Measurements from ENCODE around the gene PHF24. TPM values are rescaled to one million over a fixed set of nuclear protein-coding genes. Genes with fewer than 3 reads are reported as not detected.

Gene PHF24
- total RNA-seq, 2 experiments from 2014 or later = not detected

- H3K9me3 Mint-ChIP-seq (ENCODE audit: insufficient read depth) = no peaks in the 10 kb centered on the region
Measured at GRCh38 chr9:34984049-34984448, 26.0 kb downstream of the PHF24 start.

GRCh38 chr9:34985311-34985899 lies 27.3 kb downstream of the PHF24 start:
- ATAC-seq = no peak

More at GRCh38 chr9:34984049-34984448, 26.0 kb downstream of the PHF24 start:
- ChIA-PET CTCF (interaction anchor here (0.8 to 6.5 kb wide), 18 partner anchors 11 to 364 kb away, joined by 3 to 116 read pairs (median 4); partner anchors contain the start of genes DCTN3, PIGO and STOML2), POLR2A (interaction anchor here (1.1 kb wide), 1 partner anchor 88 kb away, joined by 3 read pairs; the partner anchor contains the start of gene VCP)
- Mint-ChIP-seq H3K36me3 (ENCODE audit: low read depth) (no peaks in the 10 kb centered on the region), H3K4me1 (ENCODE audit: low read depth) (peaks cover 70% of the 10 kb centered on the region), H3K27me3 (ENCODE audit: low read depth) (no peaks in the 10 kb centered on the region), H3K27ac (no peak overlapping the region), H3K4me3 (no peak overlapping the region)
- DNase-seq (peak; percentile 58), ATAC-seq (no peak)

DNA sequence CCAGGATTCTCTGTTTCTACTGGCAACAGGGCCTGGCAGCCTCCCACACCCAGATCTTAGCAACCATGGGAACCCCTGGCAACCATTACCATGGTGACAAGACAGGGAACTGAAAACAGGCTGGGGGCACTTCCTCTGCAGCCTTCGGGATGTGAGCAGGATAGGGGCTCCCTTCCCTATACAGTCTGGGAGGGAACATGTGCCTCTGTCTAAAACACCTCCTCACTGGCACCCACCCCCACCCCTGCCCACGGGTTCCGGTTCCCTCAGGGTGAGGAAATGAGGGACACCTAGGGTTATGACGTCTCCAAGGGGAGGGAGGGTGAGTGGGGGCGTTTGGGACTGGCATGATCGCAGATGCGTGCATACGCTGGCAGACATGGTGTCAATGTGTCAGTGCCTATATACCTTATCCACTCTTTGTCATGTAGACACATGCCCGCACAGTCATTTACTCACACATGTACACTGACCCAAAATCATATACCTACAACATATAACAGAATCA lies 28.5 kb downstream of the PHF24 start:
- DNase-seq (peak; percentile 57), ATAC-seq (no peak)
- ChIA-PET POLR2A (interaction anchor here (0.9 kb wide), 1 partner anchor 86 kb away, joined by 3 read pairs; the partner anchor contains the start of gene VCP), CTCF (interaction anchor here (1.1 to 6.5 kb wide), 2 partner anchors 65 to 87 kb away, joined by 3 to 116 read pairs; no protein-coding TSS in a partner anchor)
- Mint-ChIP-seq H3K27ac (peak overlapping the region; percentile 5), H3K36me3 (ENCODE audit: low read depth) (no peaks in the 10 kb centered on the region), H3K9me3 (ENCODE audit: insufficient read depth) (no peaks in the 10 kb centered on the region), H3K4me1 (ENCODE audit: low read depth) (peaks cover 76% of the 10 kb centered on the region), H3K27me3 (ENCODE audit: low read depth) (no peaks in the 10 kb centered on the region), H3K4me3 (no peak overlapping the region)

More at GRCh38 chr9:34985311-34985899, 27.3 kb downstream of the PHF24 start:
- no peak overlapping the region for H3K4me3 Mint-ChIP-seq
- H3K27ac Mint-ChIP-seq = peak overlapping the region; percentile 0
- peak; percentile 77 for DNase-seq
- no peaks in the 10 kb centered on the region for H3K36me3 Mint-ChIP-seq (ENCODE audit: low read depth)
- ChIA-PET CTCF (interaction anchor here (0.6 to 6.5 kb wide), 32 partner anchors 9 to 492 kb away, joined by 3 to 116 read pairs (median 4); partner anchors contain the start of genes ATOSB, DCTN3, PIGO and STOML2), POLR2A (no interaction called here)
- H3K4me1 Mint-ChIP-seq (ENCODE audit: low read depth) = peaks cover 73% of the 10 kb centered on the region
- H3K27me3 Mint-ChIP-seq (ENCODE audit: low read depth) = no peaks in the 10 kb centered on the region
- no peaks in the 10 kb centered on the region for H3K9me3 Mint-ChIP-seq (ENCODE audit: insufficient read depth)

- DNase-seq (no peak), ATAC-seq (no peak)
- no peaks in the 10 kb centered on the region for H3K36me3 Mint-ChIP-seq (ENCODE audit: low read depth)
- H3K27ac Mint-ChIP-seq = peak overlapping the region; percentile 5
- H3K9me3 Mint-ChIP-seq (ENCODE audit: insufficient read depth) = no peaks in the 10 kb centered on the region
- H3K4me1 Mint-ChIP-seq (ENCODE audit: low read depth) = peaks cover 78% of the 10 kb centered on the region
- ChIA-PET CTCF (interaction anchor here (1.1 to 6.5 kb wide), 3 partner anchors 64 to 88 kb away, joined by 3 to 116 read pairs (median 13); no protein-coding TSS in a partner anchor), POLR2A (interaction anchor here (0.5 kb wide), 1 partner anchor 26 kb away, joined by 3 read pairs; no protein-coding TSS in a partner anchor)
- H3K27me3 Mint-ChIP-seq (ENCODE audit: low read depth) = no peaks in the 10 kb centered on the region
- no peak overlapping the region for H3K4me3 Mint-ChIP-seq
Measured at GRCh38 chr9:34987160-34987901, 29.2 kb downstream of the PHF24 start.

GRCh38 chr9:34988218-34989002 lies 30.3 kb downstream of the PHF24 start:
- POLR2A ChIA-PET = interaction anchor here (0.6 to 0.8 kb wide), 2 partner anchors 58 to 740 kb away, joined by 3 read pairs; no protein-coding TSS in a partner anchor
- no peaks in the 10 kb centered on the region for H3K36me3 Mint-ChIP-seq (ENCODE audit: low read depth)
- peak overlapping the region; percentile 92 for H3K4me3 Mint-ChIP-seq
- H3K9me3 Mint-ChIP-seq (ENCODE audit: insufficient read depth) = no peaks in the 10 kb centered on the region
- ATAC-seq (no peak), DNase-seq (peak; percentile 66)
- peak overlapping the region; percentile 93 for H3K27ac Mint-ChIP-seq
- H3K27me3 Mint-ChIP-seq (ENCODE audit: low read depth) = no peaks in the 10 kb centered on the region
- H3K4me1 Mint-ChIP-seq (ENCODE audit: low read depth) = peaks cover 69% of the 10 kb centered on the region
- CTCF ChIA-PET = interaction anchor here (0.6 to 2.6 kb wide), 4 partner anchors 9 to 108 kb away, joined by 3 to 17 read pairs (median 8); partner anchors contain the start of gene PIGO

DNA sequence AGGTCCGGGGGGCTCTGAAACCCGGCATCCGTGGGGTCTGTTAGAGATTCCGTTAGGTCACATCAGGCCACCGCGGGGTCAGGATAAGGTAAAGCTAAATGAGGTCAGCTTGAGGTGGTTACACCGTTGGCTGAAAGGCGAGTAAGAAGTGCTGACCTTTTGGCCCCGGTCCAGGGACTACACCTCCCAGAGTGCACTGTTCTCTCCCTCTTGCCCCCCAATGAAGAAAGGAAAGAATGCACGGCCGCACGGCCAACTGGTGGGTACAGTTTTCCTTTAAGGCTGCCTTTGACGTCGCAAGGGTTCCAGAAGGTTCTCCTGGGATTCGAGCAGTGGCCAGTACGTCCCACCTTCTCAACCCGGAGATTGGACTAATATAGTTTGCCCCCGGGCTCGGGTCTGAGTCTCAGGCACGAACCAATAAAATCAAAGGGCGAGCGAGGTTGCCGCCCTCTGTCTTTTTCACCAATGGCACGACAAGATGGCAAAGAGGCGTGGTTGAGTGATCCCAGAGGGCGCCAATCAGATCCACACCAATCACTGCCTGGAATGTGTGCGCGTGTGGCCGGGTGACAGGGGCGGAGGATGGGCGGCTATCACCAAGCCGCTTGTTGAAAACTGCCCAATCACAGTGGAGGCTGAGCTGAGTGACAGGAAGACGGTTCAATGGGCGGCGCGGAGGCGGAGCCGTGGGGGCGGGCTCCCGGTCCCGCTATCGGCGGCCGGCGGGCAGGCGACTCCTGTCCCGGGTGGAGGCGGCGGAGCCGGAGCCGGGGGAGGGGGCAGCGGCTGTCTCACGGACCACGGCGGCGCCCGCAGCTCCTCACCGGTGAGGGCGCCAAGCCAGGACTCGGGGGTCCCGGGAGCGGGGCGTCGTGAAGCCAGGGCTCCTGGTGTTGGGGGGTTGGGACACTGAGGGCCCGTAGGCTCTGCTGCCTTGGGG lies 31.2 kb downstream of the PHF24 start, which contains the start of gene DNAJB5:
Gene DNAJB5 (plus strand): TSS at position 743 of the 943 bp plus-strand sequence. CDS start 886 bp downstream, outside the sequence.
- Mint-ChIP-seq H3K27me3 (ENCODE audit: low read depth) (no peaks in the 10 kb centered on the region), H3K27ac (peak within 1 kb of the TSS; percentile 93), H3K36me3 (ENCODE audit: low read depth) (no peaks in the 10 kb centered on the region), H3K4me3 (peak within 1 kb of the TSS; percentile 92), H3K4me1 (ENCODE audit: low read depth) (peaks cover 61% of the 10 kb centered on the region), H3K9me3 (ENCODE audit: insufficient read depth) (no peaks in the 10 kb centered on the region)
- ChIA-PET CTCF (interaction anchor here (0.6 to 2.6 kb wide), 6 partner anchors 47 to 355 kb away, joined by 3 to 17 read pairs (median 4); partner anchors contain the start of gene PIGO), POLR2A (interaction anchor here (0.5 to 1.0 kb wide), 4 partner anchors 12 to 739 kb away, joined by 3 read pairs; no protein-coding TSS in a partner anchor)
- ATAC-seq = peak; percentile 96
- peak; percentile 98 for DNase-seq

DNA sequence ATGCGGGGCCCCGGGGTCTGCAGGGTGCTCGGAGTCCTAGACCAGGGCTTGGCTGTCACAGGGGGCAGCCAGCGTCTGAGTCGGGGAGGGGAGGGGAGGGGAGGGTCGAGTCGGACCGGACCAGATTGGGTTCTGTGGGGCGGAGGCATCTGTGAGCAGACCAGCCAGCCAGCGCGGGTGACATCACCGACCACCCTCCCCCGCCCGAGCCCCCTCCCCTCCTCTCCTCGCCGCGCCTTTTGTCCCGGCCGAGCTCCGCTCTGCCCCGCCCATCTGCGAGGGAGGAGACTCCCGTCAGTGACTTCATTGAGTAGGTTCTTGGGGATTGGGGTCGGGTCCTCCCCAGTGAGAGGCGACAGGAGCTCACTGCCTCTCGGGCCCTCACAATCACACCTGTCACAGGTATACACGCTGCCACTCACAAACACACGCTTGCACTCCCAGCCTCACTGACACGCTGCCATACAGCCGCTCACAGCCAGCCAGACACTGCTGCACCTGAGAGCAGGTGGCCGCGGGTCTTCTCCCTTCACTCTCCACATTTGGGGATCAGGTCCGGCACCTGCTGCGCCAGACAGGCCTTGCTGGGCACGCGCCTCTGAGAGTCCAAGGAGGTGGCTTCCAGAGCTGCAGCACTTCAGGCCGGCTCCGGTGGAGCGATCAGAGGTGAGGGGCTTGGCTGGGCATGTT lies 32.0 kb downstream of the PHF24 start:
- Mint-ChIP-seq H3K27ac (peak overlapping the region; percentile 70), H3K36me3 (ENCODE audit: low read depth) (no peaks in the 10 kb centered on the region), H3K4me3 (peak overlapping the region; percentile 92), H3K9me3 (ENCODE audit: insufficient read depth) (no peaks in the 10 kb centered on the region), H3K27me3 (ENCODE audit: low read depth) (no peaks in the 10 kb centered on the region), H3K4me1 (ENCODE audit: low read depth) (peaks cover 56% of the 10 kb centered on the region)
- ATAC-seq (no peak), DNase-seq (peak; percentile 55)
- ChIA-PET CTCF (interaction anchor here (0.6 to 2.6 kb wide), 5 partner anchors 46 to 356 kb away, joined by 3 to 17 read pairs (median 3); no protein-coding TSS in a partner anchor), POLR2A (interaction anchor here (0.5 to 1.0 kb wide), 3 partner anchors 11 to 90 kb away, joined by 3 read pairs; partner anchors contain the start of gene FANCG)

- no peak for ATAC-seq
- ChIA-PET CTCF (interaction anchor here (1.6 kb wide), 1 partner anchor 91 kb away, joined by 4 read pairs; no protein-coding TSS in a partner anchor), POLR2A (interaction anchor here (0.6 kb wide), 1 partner anchor 89 kb away, joined by 3 read pairs; the partner anchor contains the start of gene FANCG)
- Mint-ChIP-seq H3K27ac (peak overlapping the region; percentile 31), H3K4me3 (peak overlapping the region; percentile 92), H3K9me3 (ENCODE audit: insufficient read depth) (no peaks in the 10 kb centered on the region), H3K36me3 (ENCODE audit: low read depth) (no peaks in the 10 kb centered on the region), H3K4me1 (ENCODE audit: low read depth) (peaks cover 48% of the 10 kb centered on the region), H3K27me3 (ENCODE audit: low read depth) (no peaks in the 10 kb centered on the region)
- DNase-seq = no peak
Measured at GRCh38 chr9:34990908-34991606, 33.0 kb downstream of the PHF24 start.

DNA sequence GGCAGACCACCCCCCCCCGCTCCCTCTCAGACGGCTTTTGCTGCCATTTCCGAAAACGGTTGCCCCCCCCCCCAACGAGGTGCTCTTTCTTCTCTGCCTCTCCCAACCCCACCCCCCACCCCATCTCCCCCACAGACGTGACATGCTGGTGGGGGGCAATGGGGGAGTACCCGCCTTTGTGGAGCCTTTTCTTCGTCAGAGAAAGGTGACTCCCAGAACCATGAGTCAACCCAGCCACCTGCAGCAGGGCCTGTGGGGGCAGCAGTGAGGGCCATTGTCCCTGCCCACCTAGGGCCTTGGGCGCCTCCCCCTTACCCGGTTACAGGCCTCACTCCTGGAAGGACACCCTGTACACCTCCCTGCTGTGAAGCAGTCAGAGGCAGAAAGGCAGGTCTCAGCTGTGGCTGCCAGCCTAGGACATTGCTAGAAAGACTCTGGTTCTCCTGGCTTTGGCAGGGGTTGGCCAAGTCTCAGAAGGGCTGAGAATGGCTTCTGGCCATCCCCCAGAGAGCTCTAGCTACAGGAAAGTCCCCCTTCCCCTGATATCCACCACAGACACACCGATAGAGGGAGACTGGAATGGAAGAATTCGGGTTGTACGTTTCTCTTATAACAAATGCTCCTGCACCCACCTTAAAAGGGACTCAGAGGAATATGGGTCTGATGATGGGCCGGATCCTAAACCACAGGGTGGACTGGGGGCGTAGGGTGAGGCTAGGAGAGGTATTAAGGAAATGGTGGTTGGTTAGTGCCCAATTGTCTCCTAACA lies 33.7 kb downstream of the PHF24 start:
- Mint-ChIP-seq H3K4me3 (no peak overlapping the region), H3K4me1 (ENCODE audit: low read depth) (peaks cover 41% of the 10 kb centered on the region), H3K27ac (no peak overlapping the region), H3K27me3 (ENCODE audit: low read depth) (no peaks in the 10 kb centered on the region), H3K9me3 (ENCODE audit: insufficient read depth) (no peaks in the 10 kb centered on the region), H3K36me3 (ENCODE audit: low read depth) (peaks cover under 1% of the 10 kb centered on the region)
- CTCF ChIA-PET = interaction anchor here (1.4 to 1.6 kb wide), 2 partner anchors 9 to 92 kb away, joined by 3 to 4 read pairs; no protein-coding TSS in a partner anchor
- POLR2A ChIA-PET = no interaction called here
- no peak for ATAC-seq
- DNase-seq = no peak

Measured in activated CD8-positive, alpha-beta T cell treated with anti-CD3 and anti-CD28 coated beads, Interleukin-2, amount 10 ng/mL, durations not matched to agents 7 days and 5 days (primary cell).